G401 (cell line): ENCODE data around the gene GM2A. TPM values are rescaled to one million over a fixed set of nuclear protein-coding genes. Genes with fewer than 3 reads are reported as not detected.

Experiments
- DNase-seq: peaks from one replicate; pipeline ENCODE4 v3.0.0-alpha.2; 2015; ENCODE audit warnings: low spot score
- in situ Hi-C: cut with HindIII; loops from 2 replicates; pipeline ENCODE4 v1.10.0; 2016; ENCODE audit warnings: low sequenced_read_pairs, mixed read lengths
- total RNA-seq: library from RNA; depleted of rRNA; stranded (reverse); fragments of >200 nt; shearing (Covaris generic); gene quantifications from 2 replicates; pipeline ENCODE4 v1.2.3, GENCODE V29; 2014; rRNA removed

The GM2A gene
- total RNA-seq, 1 experiment from 2014 or later = 35.0 TPM

DNA sequence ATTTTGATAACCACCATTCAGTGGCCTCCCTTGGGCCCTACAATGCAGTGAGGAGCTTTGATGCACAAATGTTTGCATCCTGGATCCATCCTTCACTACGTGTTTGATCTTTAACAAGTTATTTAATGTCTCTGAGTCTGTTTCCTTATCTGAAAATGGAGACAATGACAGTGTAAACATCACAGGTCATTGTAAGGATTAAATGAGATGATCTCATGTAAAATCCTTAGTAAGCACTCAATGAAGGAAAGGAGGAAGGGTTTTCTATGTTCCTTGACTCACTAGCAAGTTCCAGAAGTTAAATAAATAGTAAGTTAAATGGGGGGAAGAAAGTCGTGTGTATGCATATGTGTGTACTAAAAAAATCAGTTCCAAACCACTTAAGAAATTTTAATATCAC, 60.4 kb downstream of the GM2A start:
- in situ Hi-C loops = no loop called here

GRCh38 chr5:151315998-151316597, 63.1 kb downstream of the GM2A start:
- in situ Hi-C loops = no loop called here
- peak; percentile 89 for DNase-seq

More for the DNA sequence above, 60.4 kb downstream of the GM2A start:
- DNase-seq = no peak

- in situ Hi-C loops = no loop called here
- no peak for DNase-seq
These were observed 64.9 kb downstream of the GM2A start for GRCh38 chr5:151317871-151318270.

- in situ Hi-C loops = no loop called here
- peak; percentile 39 for DNase-seq
These were observed 66.1 kb downstream of the GM2A start for GRCh38 chr5:151318850-151319732.

Other genes starting within 250 kb of the GM2A start
- gene GPX3, start 232.6 kb upstream of the GM2A start, total RNA-seq = 8.4 and 15.5 TPM in 2 replicates
- gene TNIP1, start 172.2 kb upstream of the GM2A start, total RNA-seq = 32.2 and 40.4 TPM in 2 replicates
- gene ANXA6, start 95.4 kb upstream of the GM2A start, total RNA-seq = 299 and 371 TPM in 2 replicates
- 3.9 and 7.0 TPM in 2 replicates for gene CCDC69, start 29.1 kb upstream of the GM2A start, total RNA-seq
- gene SLC36A3, start 50.6 kb downstream of the GM2A start, total RNA-seq = not detected in 2 replicates
- not detected in 2 replicates for gene SLC36A2, start 94.4 kb downstream of the GM2A start, total RNA-seq
- 2.0 and 4.4 TPM in 2 replicates for gene SLC36A1, start 194.4 kb downstream of the GM2A start, total RNA-seq